Measurements from ENCODE around the gene IGLL1.
"Not testable (repeated sequence)": the region's sequence is repeated elsewhere in the genome, so short reads cannot be mapped to it uniquely, and the experiment has no call there.

IGLL1 gene

DNA sequence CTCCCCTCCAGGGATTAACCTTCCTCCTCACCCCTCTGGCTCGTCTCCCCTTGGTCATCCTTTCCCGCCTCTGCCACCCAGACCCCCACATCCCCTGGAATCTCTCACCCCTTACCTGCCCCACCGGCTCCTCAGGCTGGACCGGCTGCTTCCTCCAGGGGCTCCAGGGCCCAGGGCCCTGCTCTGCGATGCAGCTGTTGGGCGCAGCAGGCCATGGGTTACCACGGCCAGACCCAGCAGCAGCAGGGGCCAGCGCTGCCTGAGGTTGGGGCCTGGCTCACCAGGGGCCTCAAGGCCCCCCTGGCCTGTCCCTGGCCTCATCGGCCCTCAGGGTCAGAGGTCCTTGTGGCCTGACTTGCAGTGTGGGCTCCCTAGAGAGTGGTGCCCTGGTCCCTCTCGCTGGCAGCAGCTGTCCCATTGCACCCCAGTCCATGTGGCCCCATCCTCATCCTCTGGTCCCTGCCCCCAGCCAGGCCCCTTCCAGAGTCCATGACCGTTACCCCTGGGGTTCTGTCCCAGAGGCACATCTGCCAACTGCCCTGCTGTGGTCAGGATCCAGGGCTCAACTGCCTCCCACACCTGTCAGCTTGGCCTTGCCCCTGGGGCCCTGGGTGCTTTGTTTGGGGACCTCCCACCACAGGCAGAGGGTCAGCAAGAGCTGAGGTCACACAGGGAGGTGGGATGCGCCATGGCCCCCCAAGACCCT is at the start of gene IGLL1:
TSS of gene IGLL1 (minus strand) at position 421 of the 706 bp plus-strand sequence. CDS start at position 321, 100 bp downstream.
- no peak for DNase-seq (ENCODE audit: low read depth in 1 of 2, low spot score in 1 of 2)

DNA sequence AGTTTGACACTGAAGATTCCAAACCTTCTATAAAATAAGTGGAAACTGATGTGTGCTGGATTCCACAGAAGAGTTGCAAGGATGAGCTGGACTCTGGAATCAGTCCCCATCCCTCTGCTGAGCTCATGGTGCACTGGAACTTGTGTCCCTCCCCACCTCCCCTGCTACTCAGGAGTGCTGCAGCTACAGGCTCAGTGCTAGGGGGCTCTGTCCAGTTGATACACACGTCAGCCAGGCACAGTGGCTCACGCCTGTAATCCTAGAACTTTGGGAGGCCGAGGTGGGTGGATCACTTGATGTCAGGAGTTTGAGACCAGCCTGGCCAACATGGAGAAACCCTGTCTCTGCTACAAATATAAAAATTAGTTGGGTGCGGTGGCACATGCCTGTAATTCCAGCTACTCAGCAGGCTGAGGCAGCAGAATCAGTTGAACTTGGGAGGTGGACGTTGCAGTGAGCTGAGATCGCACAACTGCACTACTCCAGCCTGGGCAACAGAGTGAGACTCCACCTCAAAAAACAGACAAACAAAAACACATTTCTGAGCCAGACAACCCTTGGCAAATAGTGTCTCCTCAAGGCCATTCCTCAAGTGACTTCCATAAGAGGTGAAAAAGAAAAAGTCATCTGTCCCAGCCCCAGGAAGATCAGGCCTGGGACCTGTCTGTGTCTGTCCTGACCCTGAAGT is 48.1 kb upstream of the IGLL1 start:
- DNase-seq (ENCODE audit: low read depth in 1 of 2, low spot score in 1 of 2): not testable (repeated sequence)

DNA sequence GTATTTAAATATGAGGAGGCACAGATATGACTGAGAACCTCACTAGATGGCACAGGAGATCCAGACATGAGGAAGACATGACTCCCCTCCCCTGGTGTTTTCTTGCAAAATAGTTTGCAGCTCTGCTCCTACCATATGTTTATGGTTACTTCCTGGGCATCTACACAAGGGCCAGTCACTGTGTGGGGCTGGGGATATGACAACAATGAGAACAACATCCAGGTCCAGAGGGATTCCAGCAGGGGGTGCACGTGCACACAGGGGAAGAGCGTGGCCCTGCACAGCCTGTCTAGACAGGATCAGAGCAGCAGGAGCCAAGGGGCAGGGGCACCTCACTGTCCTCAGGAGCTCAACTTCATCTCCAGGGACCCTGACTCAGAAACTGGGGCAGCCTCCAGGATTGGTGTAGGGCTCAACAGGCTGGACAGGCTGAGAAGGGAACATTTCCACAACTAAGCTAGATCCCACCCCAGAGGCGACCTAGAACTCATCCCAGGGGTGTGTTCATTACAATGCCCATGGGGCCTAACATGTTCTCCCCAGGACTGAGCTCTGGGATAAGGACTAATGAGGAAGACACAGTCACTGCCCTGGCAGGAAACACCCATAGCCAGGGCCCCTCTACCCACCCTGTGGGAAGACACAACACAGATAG is 47.4 kb upstream of the IGLL1 start:
- peak; percentile 28 to 41 for DNase-seq (ENCODE audit: low read depth in 1 of 2, low spot score in 1 of 2)

DNA sequence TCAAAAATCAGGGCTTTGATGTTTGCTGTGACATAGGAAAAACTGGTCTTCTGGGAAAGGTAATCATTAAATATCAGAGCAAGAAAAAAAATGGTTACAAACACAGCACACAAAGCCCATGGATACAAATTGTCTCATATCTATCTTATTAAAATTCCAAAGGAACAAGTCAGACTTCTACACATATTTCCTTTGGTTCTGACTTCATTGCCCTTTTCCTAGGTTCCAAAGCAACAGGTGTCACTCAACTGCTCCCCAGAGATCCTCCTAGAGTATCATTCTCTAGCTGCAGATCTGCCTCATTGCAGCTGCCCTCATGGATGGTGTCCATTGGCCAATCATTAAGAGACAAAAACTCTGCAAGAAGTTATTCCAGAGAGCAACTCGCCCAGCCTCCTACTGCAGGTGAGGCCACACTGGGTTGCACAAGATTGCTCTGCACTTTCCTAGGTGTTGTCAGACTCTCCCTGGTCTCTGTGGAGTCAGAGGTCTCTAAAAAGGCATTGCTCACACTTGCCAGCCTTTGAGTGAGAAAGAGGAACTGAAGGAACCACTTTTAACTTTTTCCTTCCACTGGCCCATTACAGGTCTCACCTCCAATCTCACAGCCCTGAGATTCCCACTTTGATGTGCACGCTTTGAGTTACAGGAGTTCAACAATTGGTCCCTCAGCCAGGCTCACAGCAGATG is 46.3 kb upstream of the IGLL1 start:
- no peak for DNase-seq (ENCODE audit: low read depth in 1 of 2, low spot score in 1 of 2)

DNA sequence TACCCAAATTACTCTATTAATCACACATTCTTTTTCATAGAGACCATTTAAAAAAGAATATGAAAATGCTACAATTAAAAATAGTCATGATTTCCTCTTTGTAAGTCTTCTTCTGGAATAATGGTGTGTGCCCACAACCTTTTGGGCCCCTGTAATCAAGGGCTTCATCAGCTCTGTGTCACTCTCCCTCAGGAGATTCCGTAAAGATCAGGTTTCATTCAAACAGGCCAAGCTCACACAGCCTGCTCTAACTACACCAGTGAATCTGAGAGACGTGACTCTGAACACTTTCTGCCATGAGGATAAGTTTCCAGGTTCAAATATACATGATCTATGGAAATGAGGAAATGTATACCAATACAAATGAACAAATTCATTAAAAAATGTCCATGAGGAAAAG is 42.5 kb upstream of the IGLL1 start:
- no peak for DNase-seq (ENCODE audit: low read depth in 1 of 2, low spot score in 1 of 2)

DNA sequence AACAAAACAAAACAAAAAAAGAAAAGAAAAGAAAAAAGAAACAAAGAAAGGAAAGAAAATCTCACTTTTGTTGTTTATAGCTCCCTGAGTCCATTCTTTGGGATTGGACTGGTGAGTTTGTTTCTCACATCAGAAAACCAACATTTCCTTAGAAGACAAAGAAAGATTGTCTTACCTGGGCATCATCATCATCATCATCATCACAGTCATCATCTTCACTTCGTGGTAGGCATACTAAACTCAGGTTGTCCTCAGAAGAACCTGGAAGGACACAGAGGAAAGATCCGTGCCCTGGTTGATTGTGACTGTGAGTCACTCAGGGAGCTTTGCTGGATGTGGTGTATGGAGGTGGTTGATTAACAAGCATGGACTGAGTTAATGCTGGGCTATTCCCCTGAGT is 41.8 kb upstream of the IGLL1 start:
- not testable (repeated sequence) for DNase-seq (ENCODE audit: low read depth in 1 of 2, low spot score in 1 of 2)

DNA sequence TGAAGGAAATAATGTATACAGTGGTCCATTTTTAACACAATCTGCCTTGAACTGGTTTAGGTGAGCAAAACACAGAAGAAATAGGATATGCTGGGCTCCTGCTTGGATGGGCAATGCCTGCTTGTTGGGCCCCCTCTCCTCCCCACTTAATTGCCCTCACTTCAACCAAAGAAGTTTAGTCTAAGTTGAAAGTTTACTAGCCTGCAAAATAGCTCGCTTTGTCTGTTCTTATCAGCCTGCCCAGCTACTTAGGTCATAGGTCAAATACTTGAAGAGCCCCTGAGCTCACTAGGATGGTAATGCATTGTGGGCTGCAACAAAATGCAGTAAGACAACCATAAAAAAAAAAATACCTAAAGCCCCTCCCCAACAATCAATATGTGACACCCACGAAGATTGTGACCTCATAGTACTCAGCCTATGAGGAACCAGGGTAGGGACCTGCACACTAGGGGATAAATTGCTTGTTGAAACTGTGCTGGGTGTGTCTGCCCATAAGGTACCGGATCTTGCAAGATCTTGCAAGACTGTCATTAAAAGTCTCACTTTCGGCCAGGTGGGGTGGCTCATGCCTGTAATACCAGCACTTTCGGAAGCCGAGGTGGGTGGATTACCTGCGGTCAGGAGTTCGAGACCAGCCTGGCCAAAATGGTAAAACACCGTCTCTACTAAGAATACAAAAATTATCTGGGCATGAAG is 41.1 kb upstream of the IGLL1 start:
- DNase-seq (ENCODE audit: low read depth in 1 of 2, low spot score in 1 of 2): no peak

DNA sequence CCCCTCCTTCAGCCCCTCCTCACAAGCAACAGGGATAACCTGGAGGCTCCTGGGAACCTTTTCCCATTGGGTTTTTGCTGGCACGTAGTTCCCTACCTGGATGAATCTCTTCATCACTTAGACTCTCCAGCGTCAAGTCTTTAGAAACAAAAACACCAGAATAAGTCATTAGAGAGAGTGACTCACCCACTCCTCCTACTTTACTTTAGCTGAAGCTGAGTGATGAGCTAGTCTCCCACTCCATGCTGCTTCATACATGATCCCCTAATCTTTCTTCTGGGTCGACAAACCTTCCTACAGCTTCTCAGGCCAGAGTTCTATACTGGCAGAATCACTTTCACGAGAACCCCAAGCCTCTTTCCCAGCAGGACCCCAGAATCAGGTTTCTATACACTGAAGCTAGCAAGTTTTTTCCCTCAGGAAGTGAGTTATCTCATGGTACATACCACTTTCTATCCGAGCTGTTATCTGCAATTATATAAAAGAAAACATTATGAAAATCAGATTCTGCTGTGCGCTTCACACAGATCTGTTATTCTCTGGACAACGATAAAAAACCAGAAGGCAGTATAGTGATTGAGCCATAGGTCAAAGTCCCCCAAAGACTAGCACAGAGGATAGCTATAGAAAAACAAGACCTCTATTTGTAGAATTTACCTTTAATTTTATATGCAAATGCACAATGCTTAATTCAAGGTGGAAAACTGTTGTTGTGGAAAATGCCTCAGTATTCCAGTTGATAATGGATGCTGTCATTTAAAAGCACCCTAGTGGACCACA is 33.3 kb upstream of the IGLL1 start:
- no peak for DNase-seq (ENCODE audit: low read depth in 1 of 2, low spot score in 1 of 2)

DNA sequence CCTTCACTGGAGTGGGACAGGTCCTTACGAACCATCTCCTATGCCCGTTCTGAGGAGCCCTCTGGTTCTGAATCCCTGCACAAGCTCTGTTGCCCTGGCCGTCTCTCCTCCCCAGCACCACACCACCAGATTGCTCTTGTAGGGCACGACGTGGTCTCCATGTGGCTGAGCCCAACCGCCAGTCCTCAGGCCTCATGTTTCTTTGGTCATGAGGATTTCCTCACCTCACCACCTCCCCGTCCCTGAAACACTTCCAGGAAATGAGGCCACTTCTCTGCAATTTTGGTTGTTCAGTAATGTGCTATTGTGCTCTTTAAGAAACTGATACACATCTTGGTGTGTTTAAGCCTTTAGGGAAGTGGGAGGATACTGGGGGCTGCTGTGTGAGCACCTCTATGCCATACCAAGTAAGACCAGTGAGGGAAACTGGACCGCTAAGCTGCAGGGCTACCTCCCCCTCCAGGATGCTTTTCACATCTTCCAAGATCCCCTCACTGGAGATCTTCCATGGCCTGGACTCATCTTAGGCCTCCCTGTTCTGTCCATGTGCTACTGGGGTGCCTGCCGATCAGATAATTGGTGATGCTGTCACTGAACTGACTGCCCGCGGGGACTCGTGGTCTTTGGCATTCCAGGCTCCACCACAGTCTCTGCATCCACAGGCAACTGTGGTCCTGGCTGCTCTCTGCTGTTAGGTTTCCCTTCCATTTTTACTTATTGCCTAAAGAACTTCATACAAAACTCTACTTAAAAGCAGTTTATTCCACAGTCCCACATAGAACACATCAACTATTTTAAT is 30.1 kb upstream of the IGLL1 start:
- no peak for DNase-seq (ENCODE audit: low read depth in 1 of 2, low spot score in 1 of 2)

DNA sequence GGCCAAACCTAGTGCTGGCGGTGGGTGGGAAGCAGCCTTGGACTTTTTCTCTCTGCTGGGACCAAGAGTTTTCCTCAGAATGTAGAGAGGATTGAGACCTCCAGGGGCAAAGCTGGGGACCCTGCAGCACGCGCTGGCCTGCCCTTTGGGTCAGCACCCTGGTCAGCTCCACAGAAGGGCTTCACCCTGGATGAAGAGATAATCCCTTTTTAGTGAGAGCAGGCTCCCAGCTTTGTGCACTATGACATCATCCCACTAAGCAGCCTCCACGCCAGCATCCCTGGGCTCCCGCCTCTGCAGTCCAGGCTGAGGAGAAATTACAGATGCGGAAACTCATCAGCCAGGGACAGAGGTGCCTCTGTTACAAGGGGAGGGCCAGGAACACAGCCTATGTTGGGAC is 28.5 kb upstream of the IGLL1 start:
- no peak for DNase-seq (ENCODE audit: low read depth in 1 of 2, low spot score in 1 of 2)

DNA sequence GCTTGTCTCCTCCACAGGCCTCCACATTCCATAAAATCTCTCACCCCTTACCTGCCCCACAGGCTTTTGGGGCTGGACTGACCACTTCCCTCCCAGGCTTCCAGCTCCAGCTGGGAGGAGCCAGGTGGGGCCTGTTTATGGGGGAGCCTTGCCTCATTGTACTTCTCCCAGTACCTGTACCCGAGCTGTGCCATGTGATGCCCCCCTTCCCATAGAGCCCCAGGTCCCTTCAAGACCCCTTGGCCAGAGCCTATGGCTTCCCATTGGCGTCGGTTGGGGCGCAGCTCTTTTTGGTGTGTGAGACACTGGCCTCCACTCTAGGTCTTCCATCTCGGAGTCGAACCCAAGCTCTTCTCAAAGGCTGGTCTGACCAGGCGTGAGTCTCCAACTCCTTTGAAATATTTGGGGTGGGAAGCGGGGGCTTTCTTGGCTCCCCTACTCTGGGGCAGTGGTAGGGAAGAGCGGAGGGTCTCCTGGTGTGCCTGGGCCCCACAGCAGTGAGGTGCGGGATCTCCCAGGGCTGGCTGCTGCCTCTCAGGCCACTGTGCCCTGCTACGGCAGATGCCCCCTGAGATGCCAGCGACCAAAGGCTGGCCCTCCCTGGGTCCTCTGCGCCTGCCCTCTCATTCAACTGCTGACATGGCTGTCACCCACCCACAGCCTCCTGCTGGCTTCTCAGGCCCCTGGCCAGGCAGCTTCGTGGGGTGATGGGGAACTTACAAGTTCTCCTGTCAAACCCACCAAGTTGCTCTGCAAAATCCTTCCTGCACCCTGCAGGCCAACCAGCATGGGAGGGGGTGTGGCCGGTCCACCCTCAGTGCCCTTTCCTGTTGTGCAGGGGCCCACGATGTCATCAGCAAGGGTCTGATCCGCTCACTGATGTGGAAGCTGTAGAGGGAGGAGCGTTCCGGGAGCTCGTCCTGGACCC is 26.4 kb upstream of the IGLL1 start:
- no peak for DNase-seq (ENCODE audit: low read depth in 1 of 2, low spot score in 1 of 2)

GRCh38 chr22:23604939-23605712 is 25.0 kb upstream of the IGLL1 start:
- DNase-seq (ENCODE audit: low read depth in 1 of 2, low spot score in 1 of 2): no peak

GRCh38 chr22:23603266-23603665 is 23.2 kb upstream of the IGLL1 start:
- DNase-seq (ENCODE audit: low read depth in 1 of 2, low spot score in 1 of 2): no peak

- DNase-seq (ENCODE audit: low read depth in 1 of 2, low spot score in 1 of 2): no peak
Measured at GRCh38 chr22:23598805-23599518, 18.9 kb upstream of the IGLL1 start.

GRCh38 chr22:23597576-23598268 is 17.6 kb upstream of the IGLL1 start:
- DNase-seq (ENCODE audit: low read depth in 1 of 2, low spot score in 1 of 2): not testable (repeated sequence)

- DNase-seq (ENCODE audit: low read depth in 1 of 2, low spot score in 1 of 2): not testable (repeated sequence)
Measured at GRCh38 chr22:23595904-23596303, 15.8 kb upstream of the IGLL1 start.

Data from activated T-helper 1 cell treated with anti-CD3 and anti-CD28 coated beads, Interleukin-2, amount 50 U/mL, for 16 hours (primary cell).